K562 (cell line): ENCODE results near the gene KRT8. TPM values are rescaled to one million over a fixed set of nuclear protein-coding genes. Genes with fewer than 3 reads are reported as not detected.
A peak's percentile ranks its signal among the peaks of the same experiment; 100 is the strongest.

Experiments
- ARHGAP35 ChIP-seq: fragments of 450-650 bp; IDR thresholded peaks from 2 replicates; pipeline ENCODE4 v1.6.1; 2018; ENCODE audit not compliant: partially characterized antibody
- ATF3 ChIP-seq, 2 experiments: fragments of 450-650 bp in 1 of 2; sonication (generic) in 1 of 2; formaldehyde crosslinking in 1 of 2; IDR thresholded peaks in 1 of 2; conservative IDR thresholded peaks in 1 of 2; 2 replicates each; pipeline versions ENCODE4 v1.6.1 to v1.8.1; 2016 to 2023; ENCODE audit warnings: mild to moderate bottlenecking in 2 of 2, moderate library complexity in 2 of 2, inconsistent platforms in 1 of 2, missing genetic modification reagents in 1 of 2
- CCAR2 ChIP-seq: fragments of 200-400 bp; formaldehyde crosslinking; IDR thresholded peaks from 2 replicates; pipeline ENCODE4 v1.6.1; 2017; ENCODE audit warnings: mild to moderate bottlenecking, low read depth, low read length
- CREB3 ChIP-seq: fragments of 450-650 bp; conservative IDR thresholded peaks from 2 replicates; pipeline ENCODE4 v1.6.1; 2016; ENCODE audit warnings: missing genetic modification characterization, low read depth, mild to moderate bottlenecking, missing compliant biosample characterization, moderate library complexity
- CREM ChIP-seq: IDR thresholded peaks from 2 replicates; pipeline ENCODE4 v1.6.1; 2014; ENCODE audit warnings: antibody characterized with exemption, low read depth
- MAFG ChIP-seq: fragments of 450-650 bp; conservative IDR thresholded peaks from 2 replicates; pipeline ENCODE4 v1.6.1; 2016; ENCODE audit warnings: missing genetic modification characterization, missing compliant biosample characterization
- NFE2L1 ChIP-seq: fragments of 450-650 bp; IDR thresholded peaks from 2 replicates; pipeline ENCODE4 v1.6.1; 2016; ENCODE audit warnings: missing genetic modification characterization, low read depth, mild to moderate bottlenecking, missing compliant biosample characterization, moderate library complexity, borderline replicate concordance
- REST ChIP-seq, 2 experiments: fragments of 450-650 bp; formaldehyde crosslinking in 1 of 2; IDR thresholded peaks; 2 replicates each; pipeline versions ENCODE4 v1.4.0 to v1.6.1; 2014 to 2020; ENCODE audit warnings: mild to moderate bottlenecking in 2 of 2, borderline replicate concordance in 1 of 2, low read depth in 1 of 2
- TRIM24 ChIP-seq, 2 experiments: fragments of 450-650 bp; IDR thresholded peaks; 2 replicates each; pipeline ENCODE4 v1.6.1; 2016
- YY1 ChIP-seq, 3 experiments: IDR thresholded peaks; 2 replicates each; pipeline ENCODE4 v1.6.1; 2011; ENCODE audit warnings: low read length in 2 of 3, mild to moderate bottlenecking in 2 of 3, moderate library complexity in 2 of 3, borderline replicate concordance in 1 of 3, control low read depth in 1 of 3, low read depth in 1 of 3; ENCODE audit not compliant: insufficient read depth in 3 of 3, insufficient replicate concordance in 2 of 3, control insufficient read depth in 1 of 3, insufficient read length in 1 of 3; ENCODE audit errors: extremely low read depth in 1 of 3
- ZHX1 ChIP-seq: fragments of 150-350 bp; conservative IDR thresholded peaks from 2 replicates; pipeline ENCODE4 v1.6.1; 2014; ENCODE audit warnings: low read length
- polyA plus RNA-seq, 8 experiments: library from polyadenylated mRNA; depleted of rRNA in 4 of 8; stranded (reverse) in 5 of 8; unstranded in 3 of 8; fragments of >200 nt; fragmentation: Nextera tagmentation in 2 of 8; fragmentation: Illumina TruSeq in 1 of 8; extraction: Ambion mirVana in 2 of 8; extraction: Trizol in 1 of 8; gene quantifications; 2 replicates each; pipeline versions ENCODE4 v1.2.1 to v1.2.3, GENCODE V29; 2011 to 2014; ENCODE audit warnings: inconsistent platforms in 1 of 8, missing spikeins in 1 of 8
- total RNA-seq, 7 experiments: library from RNA; depleted of rRNA in 6 of 7; stranded (reverse); fragments of >200 nt in 6 of 7; fragmentation: Illumina TruSeq in 2 of 7; extraction: Trizol in 2 of 7; gene quantifications; 2 replicates each; pipeline versions ENCODE4 v1.2.1 to v1.2.3, GENCODE V29; 2011 to 2021; ENCODE audit warnings: low replicate concordance in 1 of 7

Gene KRT8
- total and polyA plus RNA-seq, 9 of the 15 experiments (the other 6 are each of a cell fraction or from before 2014, with no cell fraction given) = 41.5 to 661 (median 260) TPM

GRCh38 chr12:52870361-52871290 is 34.2 kb downstream of the KRT8 start (continued):
- TF ChIP-seq REST (IDR thresholded peaks at IDR 0.05; ENCODE audit: borderline replicate concordance) (peak; percentile 92), REST (CRISPR knock-in tag; IDR thresholded peaks at IDR 0.05; ENCODE audit: low read depth) (no peak), TRIM24 (IDR thresholded peaks at IDR 0.05) (no peak), NFE2L1 (no peak), ARHGAP35 (no peak), YY1 (IDR thresholded peaks at IDR 0.05; ENCODE audit: borderline replicate concordance in 1 of 3, control insufficient read depth in 1 of 3, extremely low read depth in 1 of 3, insufficient read depth in 3 of 3, insufficient read length in 1 of 3, insufficient replicate concordance in 2 of 3, low read depth in 1 of 3, low read length in 2 of 3) (peak in 1 of 3 experiments; percentile 47), CREM (0 out of 2 replicates have a peak, but pooled peaks have one; percentile 18), ZHX1 (no peak), CREB3 (no peak), MAFG (tag) (no peak), ATF3 (IDR thresholded peaks at IDR 0.05) (no peak), ATF3 (CRISPR knock-in tag; conservative IDR thresholded peaks at IDR 0.05) (no peak), CCAR2 (no peak)
